GM13977 (cell line): ENCODE measurements around the gene MYL7.

Experiments
- DNase-seq: peaks from one replicate; pipeline ENCODE4 v3.0.0; 2012; ENCODE audit warnings: low spot score
- CTCF ChIP-seq: IDR thresholded peaks from 2 replicates; pipeline ENCODE4 v1.5.1; 2012; ENCODE audit warnings: mild to moderate bottlenecking, control low read depth; ENCODE audit not compliant: insufficient read depth; ENCODE audit errors: extremely low read depth, missing control alignments
- in situ Hi-C: fragments of 300-500 bp; cut with MboI; formaldehyde crosslinking; loops from one replicate; pipeline ENCODE4 v1.12.0; 2022; ENCODE audit warnings: low sequenced_read_pairs, low pct_unique_long_range_greater_than_20kb, mixed read lengths, inconsistent platforms; ENCODE audit not compliant: unreplicated experiment

MYL7 gene

GRCh38 chr7:44098092-44099068, 42.8 kb downstream of the MYL7 start:
- no peak for DNase-seq
- TF ChIP-seq CTCF, result no peak
- in situ Hi-C loops, result no loop called here

- in situ Hi-C loops, result no loop called here
- no peak for DNase-seq
- TF ChIP-seq CTCF, result no peak
Observed at GRCh38 chr7:44097064-44097932, 43.8 kb downstream of the MYL7 start.

GRCh38 chr7:44096326-44096881, 44.7 kb downstream of the MYL7 start:
- in situ Hi-C loops, result no loop called here
- no peak for DNase-seq
- TF ChIP-seq CTCF, result no peak

- TF ChIP-seq CTCF, result no peak
- DNase-seq, result no peak
- in situ Hi-C loops, result no loop called here
Observed at GRCh38 chr7:44095781-44096180, 45.4 kb downstream of the MYL7 start.

- in situ Hi-C loops, result no loop called here
- no peak for DNase-seq
- TF ChIP-seq CTCF, result no peak
Observed at GRCh38 chr7:44094883-44095592, 46.1 kb downstream of the MYL7 start.

- in situ Hi-C loops, result no loop called here
- no peak for TF ChIP-seq CTCF
- no peak for DNase-seq
Observed at GRCh38 chr7:44094365-44094764, 46.8 kb downstream of the MYL7 start.
